A549 (cell line): ENCODE data around the gene ITGA11.

Experiments used
- BHLHE40 ChIP-seq: IDR thresholded peaks from 2 replicates; pipeline ENCODE4 v1.6.1; 2012; ENCODE audit warnings: low read depth, low read length, inconsistent platforms
- CTCF ChIP-seq: fragments of >200 bp; sonication (Bioruptor Twin); formaldehyde crosslinking; IDR thresholded peaks from 3 replicates; pipeline ENCODE4 v1.5.1; 2016
- E2F6 ChIP-seq: IDR thresholded peaks from 2 replicates; pipeline ENCODE4 v1.6.1; 2012; ENCODE audit warnings: low read depth, borderline replicate concordance
- ELK1 ChIP-seq: fragments of 150-350 bp; IDR thresholded peaks from 2 replicates; pipeline ENCODE4 v1.6.1; 2014; ENCODE audit warnings: low read depth, mild to moderate bottlenecking, low read length
- JUNB ChIP-seq: fragments of >200 bp; sonication (Bioruptor Twin); formaldehyde crosslinking; IDR thresholded peaks from 2 replicates; pipeline ENCODE4 v1.6.1; 2016
- MAFK ChIP-seq: fragments of 450-650 bp; IDR thresholded peaks from 2 replicates; pipeline ENCODE4 v1.6.1; 2014; ENCODE audit not compliant: partially characterized antibody
- RARB ChIP-seq: fragments of 250-450 bp; sonication (Bioruptor Pico); IDR thresholded peaks from 2 replicates; pipeline ENCODE4 v1.8.0; 2021; ENCODE audit warnings: mild to moderate bottlenecking, moderate library complexity
- USF2 ChIP-seq: fragments of 450-650 bp; IDR thresholded peaks from 2 replicates; pipeline ENCODE4 v1.6.1; 2014; ENCODE audit warnings: antibody characterized with exemption

- TF ChIP-seq MAFK (no peak), USF2 (no peak), E2F6 (no peak), BHLHE40 (no peak), JUNB (no peak), RARB (CRISPR knock-in tag) (no peak), ELK1 (no peak), CTCF (no peak)
Measured at GRCh38 chr15:68479406-68479805, 47.4 kb upstream of the ITGA11 start.
